ENCODE data around the gene MCC. TPM values are rescaled to one million over a fixed set of nuclear protein-coding genes. Genes with fewer than 3 reads are reported as not detected.

The MCC gene
- total RNA-seq, 1 experiment from 2014 or later, result 0.60 TPM

DNA sequence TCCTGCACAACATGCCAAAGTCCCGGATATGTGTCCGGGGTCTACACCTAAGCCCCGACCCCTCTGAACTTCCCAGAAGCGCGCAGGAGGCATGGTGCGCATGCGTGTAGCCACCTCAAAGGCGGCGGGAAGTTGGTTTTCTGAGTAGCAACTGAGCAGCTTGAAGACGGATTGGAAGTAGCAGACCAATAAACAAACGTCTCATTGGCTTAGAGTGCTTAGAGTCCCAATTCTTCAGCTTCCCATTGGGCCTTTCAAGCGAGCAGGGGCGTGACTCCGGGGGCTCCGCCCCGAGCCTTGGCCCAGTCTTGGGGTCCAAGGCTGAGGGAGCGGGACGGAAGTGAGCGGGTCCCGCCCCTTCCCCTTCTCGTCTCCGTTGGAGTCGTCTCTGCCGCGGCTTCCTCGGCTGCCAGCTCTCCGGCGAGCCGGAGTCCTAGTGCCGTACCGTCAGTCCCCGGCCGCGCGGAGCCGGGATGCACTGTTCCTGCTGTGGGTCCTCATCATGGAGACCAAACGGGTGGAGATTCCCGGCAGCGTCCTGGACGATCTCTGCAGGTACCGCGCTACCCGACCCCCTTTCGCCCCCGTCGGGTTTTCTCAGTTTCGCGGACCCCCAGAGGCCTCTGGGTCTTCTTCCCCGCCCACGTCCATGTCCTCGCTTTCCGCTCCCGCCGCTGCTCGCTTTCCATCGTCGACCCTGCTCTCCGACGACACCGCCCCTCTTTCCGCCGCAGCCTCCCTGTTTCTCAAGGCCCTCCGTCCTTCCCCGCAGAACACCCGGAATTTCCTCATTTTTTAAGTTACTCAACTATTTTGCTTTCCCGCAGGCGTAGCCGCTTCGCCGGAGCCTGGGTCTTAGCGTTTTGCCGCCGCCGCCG lies 511.6 kb downstream of the MCC start, which contains the start of gene DCP2:
DCP2 (plus strand) TSS at position 367 of the 878 bp plus-strand sequence; CDS start at position 503, 136 bp downstream.
- CTCF ChIA-PET, result no interaction called here
- POLR2A ChIA-PET (ENCODE audit: low non-redundant PET), result interaction anchor here (0.8 kb wide), 1 partner anchor 39 kb away, joined by 4 read pairs; no protein-coding TSS in a partner anchor
- TF ChIP-seq, protein P1, sequence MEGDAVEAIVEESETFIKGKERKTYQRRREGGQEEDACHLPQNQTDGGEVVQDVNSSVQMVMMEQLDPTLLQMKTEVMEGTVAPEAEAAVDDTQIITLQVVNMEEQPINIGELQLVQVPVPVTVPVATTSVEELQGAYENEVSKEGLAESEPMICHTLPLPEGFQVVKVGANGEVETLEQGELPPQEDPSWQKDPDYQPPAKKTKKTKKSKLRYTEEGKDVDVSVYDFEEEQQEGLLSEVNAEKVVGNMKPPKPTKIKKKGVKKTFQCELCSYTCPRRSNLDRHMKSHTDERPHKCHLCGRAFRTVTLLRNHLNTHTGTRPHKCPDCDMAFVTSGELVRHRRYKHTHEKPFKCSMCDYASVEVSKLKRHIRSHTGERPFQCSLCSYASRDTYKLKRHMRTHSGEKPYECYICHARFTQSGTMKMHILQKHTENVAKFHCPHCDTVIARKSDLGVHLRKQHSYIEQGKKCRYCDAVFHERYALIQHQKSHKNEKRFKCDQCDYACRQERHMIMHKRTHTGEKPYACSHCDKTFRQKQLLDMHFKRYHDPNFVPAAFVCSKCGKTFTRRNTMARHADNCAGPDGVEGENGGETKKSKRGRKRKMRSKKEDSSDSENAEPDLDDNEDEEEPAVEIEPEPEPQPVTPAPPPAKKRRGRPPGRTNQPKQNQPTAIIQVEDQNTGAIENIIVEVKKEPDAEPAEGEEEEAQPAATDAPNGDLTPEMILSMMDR (conservative IDR thresholded peaks at IDR 0.05; ENCODE audit: low read depth, low read length), result no peak
- TF ChIP-seq EZH2 (IDR thresholded peaks at IDR 0.05; ENCODE audit: borderline replicate concordance, low read depth, low read length, poor library complexity, severe bottlenecking), result no peak
- Histone ChIP-seq H3K27ac (ENCODE audit: low read depth, low read length, poor library complexity, severe bottlenecking) (peak within 1 kb of the TSS; percentile 88), H3K36me3 (ENCODE audit: insufficient read depth, low read length, poor library complexity, severe bottlenecking) (peaks cover 8% of the 10 kb centered on the region), H3K4me3 (ENCODE audit: low read depth, low read length, poor library complexity, severe bottlenecking) (peak within 1 kb of the TSS; percentile 76), H3K9me3 (ENCODE audit: low read depth, low read length, poor library complexity, severe bottlenecking) (no peaks in the 10 kb centered on the region), H3K27me3 (replicated peaks; ENCODE audit: insufficient read depth, low read depth, low read length, poor library complexity) (no peaks in the 10 kb centered on the region), H3K4me1 (ENCODE audit: insufficient read depth, low read length, poor library complexity, severe bottlenecking) (peaks cover 14% of the 10 kb centered on the region)
- intact Hi-C loops (cut with micrococcal nuclease; ENCODE audit: unreplicated experiment), result no loop called here
- DNase-seq (ENCODE audit: low spot score), result peak; percentile 99
- BruUV-seq (replicated peaks), result no TSS peak

DNA sequence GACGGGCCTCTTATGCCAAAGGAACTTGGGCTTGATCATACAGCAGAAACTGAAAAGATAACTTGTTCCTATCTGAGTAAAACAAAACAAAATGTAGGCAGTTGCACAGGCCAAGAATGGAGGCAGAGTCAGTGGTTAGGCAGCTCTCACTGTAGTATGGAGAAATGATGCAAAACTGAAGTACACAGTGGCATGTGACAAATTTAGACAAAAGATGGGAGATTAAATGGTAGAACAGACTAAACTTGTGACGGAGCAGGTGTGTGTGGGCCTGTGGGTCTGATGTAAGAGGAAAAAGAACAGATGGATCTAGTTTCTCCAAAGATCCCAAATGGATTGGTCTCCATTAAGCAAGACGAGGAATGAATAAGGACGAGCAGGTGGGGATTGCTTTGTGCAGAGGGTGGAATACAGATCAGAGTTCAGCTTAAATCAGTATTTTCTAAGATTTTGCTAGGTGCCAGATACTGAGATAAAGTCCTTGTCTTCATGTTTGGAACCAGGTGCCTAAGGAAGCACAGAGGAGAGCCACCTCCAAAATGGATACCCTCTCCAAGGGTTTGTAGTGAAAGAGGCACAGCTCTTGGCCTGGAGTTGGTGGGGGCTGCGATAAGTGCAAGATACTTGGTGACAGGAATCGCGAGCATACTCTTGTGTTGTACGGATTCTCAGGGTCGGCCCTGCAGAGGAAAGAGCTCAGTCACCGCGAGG lies 512.4 kb downstream of the MCC start:
- ChIA-PET CTCF (no interaction called here), POLR2A (ENCODE audit: low non-redundant PET) (interaction anchor here (0.8 kb wide), 1 partner anchor 38 kb away, joined by 4 read pairs; no protein-coding TSS in a partner anchor)
- intact Hi-C loops (cut with micrococcal nuclease; ENCODE audit: unreplicated experiment), result no loop called here
- Histone ChIP-seq H3K9me3 (ENCODE audit: low read depth, low read length, poor library complexity, severe bottlenecking) (no peaks in the 10 kb centered on the region), H3K36me3 (ENCODE audit: insufficient read depth, low read length, poor library complexity, severe bottlenecking) (peaks cover under 1% of the 10 kb centered on the region), H3K4me1 (ENCODE audit: insufficient read depth, low read length, poor library complexity, severe bottlenecking) (peaks cover 14% of the 10 kb centered on the region), H3K4me3 (ENCODE audit: low read depth, low read length, poor library complexity, severe bottlenecking) (peak overlapping the region; percentile 76), H3K27ac (ENCODE audit: low read depth, low read length, poor library complexity, severe bottlenecking) (peak overlapping the region; percentile 88), H3K27me3 (replicated peaks; ENCODE audit: insufficient read depth, low read depth, low read length, poor library complexity) (no peaks in the 10 kb centered on the region)
- no peak for TF ChIP-seq EZH2 (IDR thresholded peaks at IDR 0.05; ENCODE audit: borderline replicate concordance, low read depth, low read length, poor library complexity, severe bottlenecking)
- TF ChIP-seq, protein P1 (conservative IDR thresholded peaks at IDR 0.05; ENCODE audit: low read depth, low read length), result no peak
- TSS peak; percentile 93 for BruUV-seq (replicated peaks)
- DNase-seq (ENCODE audit: low spot score), result no peak

DNA sequence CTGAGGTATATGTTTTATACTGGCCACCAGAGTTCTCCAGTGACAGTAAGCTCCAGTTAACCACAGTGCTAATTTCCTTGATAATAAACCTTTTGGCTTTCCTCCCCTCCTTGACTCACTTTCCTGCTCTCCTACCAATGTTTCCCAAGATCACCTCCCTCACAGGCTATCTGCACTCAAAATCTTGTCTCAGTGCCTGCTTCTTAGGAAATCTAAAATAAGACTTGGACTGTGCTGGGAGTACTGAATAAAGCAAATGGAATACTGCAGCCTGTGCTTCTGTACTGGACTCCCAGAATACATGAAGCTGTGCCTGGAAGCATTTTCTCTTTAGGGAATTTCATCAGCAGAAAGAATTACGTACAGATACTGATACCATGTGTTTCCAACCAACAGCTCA lies 513.4 kb downstream of the MCC start:
- no peaks in the 10 kb centered on the region for H3K27me3 ChIP-seq (replicated peaks; ENCODE audit: insufficient read depth, low read depth, low read length, poor library complexity)
- H3K36me3 ChIP-seq (ENCODE audit: insufficient read depth, low read length, poor library complexity, severe bottlenecking), result no peaks in the 10 kb centered on the region
- intact Hi-C loops (cut with micrococcal nuclease; ENCODE audit: unreplicated experiment), result no loop called here

More for the DNA sequence above, 513.4 kb downstream of the MCC start:
- BruUV-seq (replicated peaks), result no TSS peak
- ChIA-PET CTCF (no interaction called here), POLR2A (ENCODE audit: low non-redundant PET) (no interaction called here)
- Histone ChIP-seq H3K27ac (ENCODE audit: low read depth, low read length, poor library complexity, severe bottlenecking) (no peak overlapping the region), H3K4me1 (ENCODE audit: insufficient read depth, low read length, poor library complexity, severe bottlenecking) (peaks cover 14% of the 10 kb centered on the region), H3K4me3 (ENCODE audit: low read depth, low read length, poor library complexity, severe bottlenecking) (no peak overlapping the region), H3K9me3 (ENCODE audit: low read depth, low read length, poor library complexity, severe bottlenecking) (no peaks in the 10 kb centered on the region)
- TF ChIP-seq EZH2 (IDR thresholded peaks at IDR 0.05; ENCODE audit: borderline replicate concordance, low read depth, low read length, poor library complexity, severe bottlenecking), result no peak
- TF ChIP-seq, protein P1 (conservative IDR thresholded peaks at IDR 0.05; ENCODE audit: low read depth, low read length), result no peak
- DNase-seq (ENCODE audit: low spot score), result no peak

Data from A673 (cell line).